OCI-LY1 (cell line): Measurements from ENCODE around the gene MKX.

ENCODE experiments used
- H2AFZ ChIP-seq: fragments of 200-600 bp; sonication (generic), shearing (Covaris generic); 2 replicates; pipeline ENCODE4 v1.6.0; 2014; ENCODE audit warnings: antibody characterized with exemption, mild to moderate bottlenecking, low read length
- H3F3A ChIP-seq: fragments of 200-600 bp; sonication (generic), shearing (Covaris generic); 2 replicates; pipeline ENCODE4 v1.6.0; 2014; ENCODE audit warnings: mild to moderate bottlenecking, antibody characterized with exemption, low read length, moderate library complexity; ENCODE audit not compliant: insufficient read depth
- H3K27ac ChIP-seq: fragments of 200-600 bp; sonication (generic); 2 replicates; pipeline ENCODE4 v1.5.1; 2014; ENCODE audit warnings: low read length, mixed run types, mild to moderate bottlenecking, low read depth; ENCODE audit not compliant: poor library complexity, severe bottlenecking
- H3K27me3 ChIP-seq: fragments of 200-600 bp; sonication (generic); 2 replicates; pipeline ENCODE4 v1.6.0; 2014; ENCODE audit warnings: antibody characterized with exemption, mild to moderate bottlenecking, low read length, moderate library complexity; ENCODE audit not compliant: insufficient read depth
- H3K36me3 ChIP-seq: fragments of 200-600 bp; sonication (generic); 2 replicates; pipeline ENCODE4 v1.6.1; 2014; ENCODE audit warnings: mild to moderate bottlenecking, antibody characterized with exemption, low read length, moderate library complexity, mixed read lengths; ENCODE audit not compliant: insufficient read depth
- H3K4me1 ChIP-seq: fragments of 200-600 bp; sonication (generic); 2 replicates; pipeline ENCODE4 v1.5.1; 2014; ENCODE audit warnings: mild to moderate bottlenecking, low read length, moderate library complexity; ENCODE audit not compliant: insufficient read depth, severe bottlenecking
- H3K4me2 ChIP-seq: fragments of 200-600 bp; sonication (generic), shearing (Covaris generic); 2 replicates; pipeline ENCODE4 v1.6.1; 2014; ENCODE audit warnings: low read length
- H3K4me3 ChIP-seq: fragments of 200-600 bp; sonication (generic); 2 replicates; pipeline ENCODE4 v1.5.1; 2014; ENCODE audit warnings: low read length, low read depth, mild to moderate bottlenecking, mixed read lengths; ENCODE audit not compliant: poor library complexity, severe bottlenecking
- H3K79me2 ChIP-seq: fragments of 200-600 bp; shearing (Covaris generic); 2 replicates; pipeline ENCODE4 v1.6.1; 2016; ENCODE audit warnings: mixed run types, low read length, mixed read lengths; ENCODE audit not compliant: insufficient read depth
- H3K9ac ChIP-seq: fragments of 200-600 bp; sonication (generic), shearing (Covaris generic); 2 replicates; pipeline ENCODE4 v1.6.1; 2014; ENCODE audit warnings: mild to moderate bottlenecking, low read length, mixed read lengths
- H3K9me2 ChIP-seq: fragments of 200-600 bp; sonication (generic), shearing (Covaris generic); 2 replicates; pipeline ENCODE4 v1.6.1; 2014; ENCODE audit warnings: low read depth, mild to moderate bottlenecking, low read length, mixed read lengths
- H3K9me3 ChIP-seq: fragments of 200-600 bp; shearing (Covaris generic); 2 replicates; pipeline ENCODE4 v1.6.1; 2014; ENCODE audit warnings: low read length, mixed read lengths
- H4K20me1 ChIP-seq: fragments of 200-600 bp; sonication (generic), shearing (Covaris generic); 2 replicates; pipeline ENCODE4 v1.6.0; 2016; ENCODE audit warnings: mild to moderate bottlenecking, low read length; ENCODE audit not compliant: insufficient read depth
- CTCF ChIP-seq: fragments of 200-600 bp; sonication (generic), shearing (Covaris generic); IDR thresholded peaks from 2 replicates; pipeline ENCODE4 v1.5.1; 2017; ENCODE audit warnings: mild to moderate bottlenecking, antibody characterized with exemption, low read length, moderate library complexity, mixed read lengths
- EZH2 ChIP-seq: fragments of 200-600 bp; sonication (generic), shearing (Covaris generic); IDR thresholded peaks from 2 replicates; pipeline ENCODE4 v1.8.0; 2017; ENCODE audit warnings: borderline replicate concordance, mixed run types, mild to moderate bottlenecking, antibody characterized with exemption, low read length, moderate library complexity, mixed read lengths

MKX gene

GRCh38 chr10:27688991-27689390 lies 56.6 kb downstream of the MKX start:
- TF ChIP-seq CTCF (no peak), EZH2 (no peak)

GRCh38 chr10:27688276-27688675 lies 57.3 kb downstream of the MKX start:
- no peak overlapping the region for H3K4me2 ChIP-seq
- no peaks in the 10 kb centered on the region for H3K27me3 ChIP-seq
- H3K79me2 ChIP-seq, result no peaks in the 10 kb centered on the region
- H3F3A ChIP-seq, result no peaks in the 10 kb centered on the region
- no peak overlapping the region for H2AFZ ChIP-seq
- no peaks in the 10 kb centered on the region for H4K20me1 ChIP-seq
- H3K4me3 ChIP-seq, result no peak overlapping the region
- H3K9me3 ChIP-seq, result no peaks in the 10 kb centered on the region
- H3K36me3 ChIP-seq, result no peaks in the 10 kb centered on the region
- no peak overlapping the region for H3K9ac ChIP-seq
- no peak for TF ChIP-seq EZH2
- TF ChIP-seq CTCF, result no peak
- no peaks in the 10 kb centered on the region for H3K9me2 ChIP-seq
- H3K27ac ChIP-seq, result no peak overlapping the region
- no peaks in the 10 kb centered on the region for H3K4me1 ChIP-seq

More at GRCh38 chr10:27688991-27689390, 56.6 kb downstream of the MKX start:
- Histone ChIP-seq H3K4me2 (no peak overlapping the region), H3F3A (no peaks in the 10 kb centered on the region), H3K4me1 (no peaks in the 10 kb centered on the region), H4K20me1 (no peaks in the 10 kb centered on the region), H3K9ac (no peak overlapping the region), H2AFZ (no peak overlapping the region), H3K4me3 (no peak overlapping the region), H3K79me2 (no peaks in the 10 kb centered on the region), H3K27me3 (no peaks in the 10 kb centered on the region), H3K27ac (no peak overlapping the region), H3K9me2 (no peaks in the 10 kb centered on the region), H3K9me3 (no peaks in the 10 kb centered on the region), H3K36me3 (no peaks in the 10 kb centered on the region)

- no peak overlapping the region for H3K9ac ChIP-seq
- no peaks in the 10 kb centered on the region for H3K9me2 ChIP-seq
- no peak overlapping the region for H3K4me3 ChIP-seq
- H4K20me1 ChIP-seq, result no peaks in the 10 kb centered on the region
- H2AFZ ChIP-seq, result no peak overlapping the region
- H3K4me2 ChIP-seq, result no peak overlapping the region
- H3K27ac ChIP-seq, result no peak overlapping the region
- H3K27me3 ChIP-seq, result no peaks in the 10 kb centered on the region
- no peaks in the 10 kb centered on the region for H3K4me1 ChIP-seq
- TF ChIP-seq EZH2 (no peak), CTCF (no peak)
- no peaks in the 10 kb centered on the region for H3F3A ChIP-seq
- no peaks in the 10 kb centered on the region for H3K36me3 ChIP-seq
- no peaks in the 10 kb centered on the region for H3K9me3 ChIP-seq
- no peaks in the 10 kb centered on the region for H3K79me2 ChIP-seq
These were observed 57.9 kb downstream of the MKX start for GRCh38 chr10:27687743-27688142.
